Loucy (cell line): ENCODE measurements around the gene EEIG2.

ENCODE experiments used
- H2AFZ ChIP-seq: fragments of 200-600 bp; sonication (generic); 2 replicates; pipeline ENCODE4 v1.6.0; 2016; ENCODE audit warnings: antibody characterized with exemption, mild to moderate bottlenecking, low read length, moderate library complexity
- H3F3A ChIP-seq: fragments of 200-600 bp; 2 replicates; pipeline ENCODE4 v1.6.0; 2016; ENCODE audit warnings: antibody characterized with exemption, low read depth, mild to moderate bottlenecking
- H3K27me3 ChIP-seq: fragments of 200-600 bp; sonication (generic); 2 replicates; pipeline ENCODE4 v1.6.1; 2014; ENCODE audit warnings: low read length, mild to moderate bottlenecking; ENCODE audit not compliant: insufficient read depth, poor library complexity, severe bottlenecking
- H3K36me3 ChIP-seq: fragments of 200-600 bp; sonication (generic); 2 replicates; pipeline ENCODE4 v1.6.1; 2016; ENCODE audit warnings: low read length; ENCODE audit not compliant: insufficient read depth
- H3K4me1 ChIP-seq: fragments of 200-600 bp; sonication (generic); 2 replicates; pipeline ENCODE4 v1.5.1; 2014; ENCODE audit warnings: low read length, mild to moderate bottlenecking; ENCODE audit not compliant: insufficient read depth, poor library complexity, severe bottlenecking
- H3K4me2 ChIP-seq: fragments of 200-600 bp; sonication (generic); 2 replicates; pipeline ENCODE4 v1.6.0; 2014; ENCODE audit warnings: antibody characterized with exemption, low read length, low read depth, mild to moderate bottlenecking; ENCODE audit not compliant: poor library complexity, severe bottlenecking
- H3K4me3 ChIP-seq: fragments of 200-600 bp; sonication (generic); 2 replicates; pipeline ENCODE4 v1.5.1; 2014; ENCODE audit warnings: low read length, mild to moderate bottlenecking, mixed read lengths; ENCODE audit not compliant: poor library complexity, severe bottlenecking
- H3K79me2 ChIP-seq: fragments of 200-600 bp; sonication (generic); 2 replicates; pipeline ENCODE4 v1.6.1; 2014; ENCODE audit warnings: low read length; ENCODE audit not compliant: insufficient read depth
- H3K9ac ChIP-seq: fragments of 200-600 bp; sonication (generic); 2 replicates; pipeline ENCODE4 v1.6.0; 2014; ENCODE audit warnings: mild to moderate bottlenecking, low read depth, low read length, moderate library complexity; ENCODE audit not compliant: poor library complexity, severe bottlenecking
- H3K9me2 ChIP-seq: fragments of 200-600 bp; sonication (generic); replicated peaks from 2 replicates; pipeline ENCODE4 v1.6.1; 2016; ENCODE audit warnings: low read depth, low read length, mixed read lengths
- H3K9me3 ChIP-seq: fragments of 200-600 bp; sonication (generic); 2 replicates; pipeline ENCODE4 v1.6.1; 2014; ENCODE audit warnings: mild to moderate bottlenecking, antibody characterized with exemption, low read length, low read depth; ENCODE audit not compliant: insufficient read depth
- H4K20me1 ChIP-seq: fragments of 200-600 bp; sonication (generic); 2 replicates; pipeline ENCODE4 v1.6.0; 2014; ENCODE audit warnings: antibody characterized with exemption, low read length, mild to moderate bottlenecking; ENCODE audit not compliant: insufficient read depth, poor library complexity, severe bottlenecking
- CTCF ChIP-seq: fragments of 200-600 bp; sonication (generic); conservative IDR thresholded peaks from 2 replicates; pipeline ENCODE4 v1.5.1; 2014; ENCODE audit warnings: mild to moderate bottlenecking, antibody characterized with exemption, low read length
- EZH2phosphoT487 ChIP-seq: fragments of 200-600 bp; IDR thresholded peaks from 2 replicates; pipeline ENCODE4 v1.6.1; 2018; ENCODE audit warnings: antibody characterized with exemption, mild to moderate bottlenecking, moderate library complexity, borderline replicate concordance

The EEIG2 gene

GRCh38 chr1:108605633-108606032, 45.7 kb downstream of the EEIG2 start:
- Histone ChIP-seq H3K9me3 (no peaks in the 10 kb centered on the region), H3K79me2 (no peaks in the 10 kb centered on the region), H3K4me2 (no peak overlapping the region), H3K4me3 (no peak overlapping the region), H4K20me1 (peaks cover 3% of the 10 kb centered on the region), H3K4me1 (no peaks in the 10 kb centered on the region), H3K27me3 (no peaks in the 10 kb centered on the region), H3F3A (no peaks in the 10 kb centered on the region), H2AFZ (no peak overlapping the region), H3K9ac (no peak overlapping the region), H3K9me2 (no peaks in the 10 kb centered on the region), H3K36me3 (peaks cover 85% of the 10 kb centered on the region; the same call in 1 of the 2 replicates)
- no peak for TF ChIP-seq EZH2phosphoT487
- TF ChIP-seq CTCF, result no peak

- no peak for TF ChIP-seq CTCF
- TF ChIP-seq EZH2phosphoT487, result no peak
Observed at GRCh38 chr1:108606478-108606877, 46.6 kb downstream of the EEIG2 start.

GRCh38 chr1:108609483-108610049, 49.7 kb downstream of the EEIG2 start:
- Histone ChIP-seq H3K79me2 (no peaks in the 10 kb centered on the region), H3K4me3 (no peak overlapping the region), H3K4me1 (no peaks in the 10 kb centered on the region), H3K4me2 (no peak overlapping the region), H3K9me2 (no peaks in the 10 kb centered on the region), H3K27me3 (no peaks in the 10 kb centered on the region), H2AFZ (no peak overlapping the region), H3K36me3 (peaks cover 74% of the 10 kb centered on the region; the same call in 1 of the 2 replicates), H3F3A (no peaks in the 10 kb centered on the region), H3K9ac (no peak overlapping the region), H4K20me1 (peaks cover 3% of the 10 kb centered on the region), H3K9me3 (no peaks in the 10 kb centered on the region)
- no peak for TF ChIP-seq EZH2phosphoT487
- no peak for TF ChIP-seq CTCF

More at GRCh38 chr1:108606478-108606877, 46.6 kb downstream of the EEIG2 start:
- peaks cover 3% of the 10 kb centered on the region for H4K20me1 ChIP-seq
- no peaks in the 10 kb centered on the region for H3K79me2 ChIP-seq
- H3K9me3 ChIP-seq, result no peaks in the 10 kb centered on the region
- H2AFZ ChIP-seq, result no peak overlapping the region
- H3K9ac ChIP-seq, result no peak overlapping the region
- H3F3A ChIP-seq, result no peaks in the 10 kb centered on the region
- no peak overlapping the region for H3K4me2 ChIP-seq
- H3K36me3 ChIP-seq, result peaks cover 82% of the 10 kb centered on the region; the same call in 1 of the 2 replicates
- H3K4me1 ChIP-seq, result no peaks in the 10 kb centered on the region
- H3K9me2 ChIP-seq, result no peaks in the 10 kb centered on the region
- no peak overlapping the region for H3K4me3 ChIP-seq
- H3K27me3 ChIP-seq, result no peaks in the 10 kb centered on the region
